Activated T-helper 1 cell treated with Interleukin-2 at 50 U/mL for 16 hours (primary cell): ENCODE data around the gene AKR1A1.

Source experiments
- DNase-seq: peaks from one replicate; pipeline ENCODE4 v3.0.0-alpha.2; 2020; ENCODE audit warnings: low read depth

Gene AKR1A1

DNA sequence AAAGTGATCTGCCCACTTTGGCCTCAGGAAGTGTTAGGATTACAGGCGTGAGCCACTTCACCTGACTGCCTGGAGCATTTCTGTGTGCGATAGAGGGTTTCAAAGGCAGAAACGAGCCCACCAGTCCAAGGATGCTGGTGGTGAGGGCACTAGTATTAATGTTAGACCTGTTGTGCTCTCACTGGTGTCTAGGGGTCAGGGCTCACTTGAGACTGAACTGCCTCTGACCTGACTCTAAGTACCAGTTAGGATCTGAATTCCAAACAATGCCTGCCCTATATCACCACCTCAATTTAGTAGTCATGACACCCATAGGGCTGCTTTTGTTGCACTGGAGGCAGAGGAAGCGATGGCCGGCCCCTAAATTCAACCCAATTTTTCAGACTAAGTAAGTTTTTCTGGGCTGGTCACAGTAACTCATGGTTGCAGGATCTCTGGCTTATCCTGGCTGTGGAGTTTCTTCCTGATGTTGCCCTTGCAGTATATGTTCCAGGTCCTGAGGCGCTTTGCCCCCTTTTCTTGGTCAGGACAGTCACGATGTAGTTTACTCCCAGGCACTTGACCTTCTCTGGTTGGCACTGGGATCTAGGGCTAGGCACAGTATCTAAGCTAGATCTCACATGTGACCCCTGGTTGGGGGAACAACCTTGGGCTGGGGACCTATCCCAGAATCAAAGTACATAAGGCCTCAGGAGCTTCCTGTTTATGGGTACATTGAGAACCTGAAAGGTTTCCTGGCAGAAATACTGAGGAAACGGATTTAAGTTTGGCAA, 68.7 kb downstream of the AKR1A1 start:
- no peak for DNase-seq
